Stimulated activated CD8-positive, alpha-beta memory T cell treated with anti-CD3 and anti-CD28 coated beads, Interleukin-7, amount 100 ng/mL, for 24 hours (primary cell): ENCODE results near the gene SMIM10L1.

ENCODE experiments used
- DNase-seq: peaks from one replicate; pipeline ENCODE4 v3.0.0-alpha.2; 2020; ENCODE audit warnings: low read depth

SMIM10L1 gene

DNA sequence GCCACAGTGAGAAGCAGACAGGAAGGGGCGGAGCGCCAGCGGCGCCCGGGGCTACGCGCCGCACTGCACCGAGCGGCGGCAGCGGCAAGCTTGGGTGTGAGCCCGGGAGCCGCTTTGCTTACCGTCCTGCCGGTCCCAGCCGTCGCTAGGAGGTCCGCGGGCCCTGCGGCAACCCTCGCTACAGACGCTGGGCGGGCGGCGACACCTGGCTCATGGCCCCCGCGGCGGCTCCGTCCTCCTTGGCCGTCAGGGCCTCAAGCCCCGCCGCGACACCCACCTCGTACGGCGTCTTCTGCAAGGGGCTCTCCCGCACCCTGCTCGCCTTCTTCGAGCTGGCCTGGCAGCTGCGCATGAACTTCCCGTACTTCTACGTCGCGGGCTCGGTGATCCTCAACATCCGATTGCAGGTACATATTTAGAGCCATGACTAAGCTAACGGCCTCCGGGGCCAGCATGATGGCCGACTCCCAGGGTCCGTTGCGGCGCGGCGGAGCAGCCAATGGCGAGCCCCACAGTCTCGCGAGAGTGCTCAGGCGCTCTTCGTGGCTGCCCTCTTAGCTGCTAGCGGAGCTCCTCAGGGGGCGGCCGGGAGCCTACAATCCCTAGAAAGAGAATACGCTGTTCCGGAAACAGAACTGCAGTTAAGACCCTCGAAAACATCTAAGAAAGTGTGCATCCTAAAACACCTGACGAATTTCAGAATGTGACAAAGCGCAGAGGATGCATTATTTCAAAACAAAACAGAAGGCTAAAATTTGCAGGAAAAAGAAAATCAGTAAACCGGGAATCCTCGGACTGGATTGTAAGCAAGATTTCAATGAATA is at the start of gene SMIM10L1:
SMIM10L1 (plus strand) TSS at position 50 of the 824 bp plus-strand sequence; CDS start at position 213, 163 bp downstream.
- DNase-seq = peak; percentile 65

DNA sequence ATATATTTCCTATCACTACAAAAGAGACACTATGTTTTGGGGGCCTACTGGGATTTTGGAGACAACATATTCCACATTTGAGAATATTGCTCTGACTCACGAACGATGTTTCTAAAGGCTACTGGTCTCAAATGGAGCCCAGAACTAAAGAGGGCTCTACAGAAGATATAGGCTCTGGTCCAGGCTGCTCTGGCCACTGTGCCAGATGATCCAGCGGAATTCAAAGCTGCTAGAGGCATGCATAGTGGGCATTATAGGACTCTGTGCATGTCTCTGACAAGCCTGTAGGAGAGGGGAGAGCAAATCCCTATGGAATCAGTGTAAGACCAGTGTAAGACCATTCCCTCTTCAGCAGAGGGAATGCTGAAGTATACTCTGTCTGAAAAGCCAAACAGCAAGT is 40.6 kb upstream of the SMIM10L1 start:
- no peak for DNase-seq

GRCh38 chr12:11130999-11131398 is 40.0 kb upstream of the SMIM10L1 start:
- no peak for DNase-seq

DNA sequence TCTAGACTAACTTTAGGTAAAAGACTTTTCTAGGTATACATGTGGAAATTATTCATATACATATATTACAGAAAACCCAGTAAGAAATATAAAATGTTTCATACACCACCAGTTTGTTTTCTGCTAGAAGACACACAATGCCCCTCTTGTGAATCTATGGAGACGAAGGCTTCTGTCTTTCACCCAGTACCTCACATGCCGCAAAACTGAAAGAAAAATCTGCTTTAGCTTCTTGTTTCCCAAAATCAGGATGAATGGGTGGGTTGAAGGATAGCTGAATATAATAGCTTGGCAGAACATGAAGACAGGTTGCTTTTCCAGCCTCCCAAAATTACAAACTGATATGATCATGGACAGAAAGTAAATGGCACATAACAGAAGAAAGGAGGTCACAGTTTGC is 37.8 kb upstream of the SMIM10L1 start:
- DNase-seq = no peak

DNA sequence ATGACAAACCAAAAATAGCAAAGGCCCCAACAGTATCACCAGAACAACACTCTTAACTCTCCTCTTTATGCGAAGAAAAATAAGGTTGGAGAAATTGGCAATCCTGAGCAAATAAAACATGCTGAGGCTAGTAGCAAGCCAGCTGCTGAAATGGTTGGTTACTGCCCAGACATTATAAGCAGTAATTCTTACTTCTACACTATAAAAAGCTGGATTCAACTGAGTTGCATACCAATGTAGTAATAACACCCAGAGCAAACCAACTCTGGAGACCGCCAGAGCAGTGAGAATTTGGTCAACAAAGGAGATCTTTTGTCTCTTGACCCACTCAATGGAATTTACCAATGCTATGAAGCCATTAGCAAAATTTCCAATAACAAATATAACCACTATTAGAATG is 37.2 kb upstream of the SMIM10L1 start:
- DNase-seq = no peak

DNA sequence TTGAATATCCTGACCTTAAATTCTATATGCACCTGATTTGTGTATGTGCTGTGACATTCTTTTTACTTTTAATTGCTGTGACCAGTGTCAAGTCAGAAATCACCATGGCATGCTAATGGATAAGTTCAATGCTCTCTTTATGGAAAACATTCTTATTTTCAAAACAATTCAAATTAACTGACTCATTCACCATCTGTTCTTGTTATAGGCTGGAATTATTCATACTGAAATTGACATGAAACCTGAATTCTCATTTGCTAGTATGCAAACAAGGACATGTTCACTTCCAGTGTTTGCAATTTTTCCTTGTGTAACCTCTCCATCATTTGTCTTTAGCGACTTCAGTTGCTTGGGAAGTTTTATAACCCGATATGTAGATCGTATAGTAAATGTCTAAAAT is 36.7 kb upstream of the SMIM10L1 start, which contains the start of gene TAS2R30:
TAS2R30 (minus strand) TSS at position 340 of the 400 bp plus-strand sequence. CDS start 400 bp downstream, outside the sequence.
- no peak for DNase-seq

GRCh38 chr12:11136075-11136474 is 34.9 kb upstream of the SMIM10L1 start:
- DNase-seq = no peak

DNA sequence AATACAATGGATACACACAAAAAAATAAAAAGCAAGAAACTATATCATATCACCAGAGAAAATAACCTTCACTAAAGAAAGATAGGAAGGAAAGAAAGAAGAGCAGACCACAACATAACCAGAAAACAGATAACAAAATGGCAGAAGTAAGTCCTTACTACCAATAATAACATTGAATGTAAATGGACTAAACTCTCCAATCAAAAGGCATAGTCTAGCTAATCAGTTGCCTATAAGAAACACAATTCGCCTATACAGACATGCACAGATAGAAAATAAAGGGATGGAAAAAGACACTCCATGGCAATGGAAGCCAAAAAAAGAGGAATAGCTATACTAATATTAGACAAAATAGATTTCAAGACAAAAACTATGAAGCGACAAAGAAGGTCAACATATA is 27.6 kb upstream of the SMIM10L1 start:
- DNase-seq = no peak

- DNase-seq = no peak
These were observed 26.7 kb upstream of the SMIM10L1 start for GRCh38 chr12:11144297-11144696.

GRCh38 chr12:11147420-11147819 is 23.6 kb upstream of the SMIM10L1 start:
- DNase-seq = no peak

- no peak for DNase-seq
These were observed 20.2 kb upstream of the SMIM10L1 start for GRCh38 chr12:11150832-11151231.

GRCh38 chr12:11152725-11153124 is 18.3 kb upstream of the SMIM10L1 start:
- DNase-seq = no peak

DNA sequence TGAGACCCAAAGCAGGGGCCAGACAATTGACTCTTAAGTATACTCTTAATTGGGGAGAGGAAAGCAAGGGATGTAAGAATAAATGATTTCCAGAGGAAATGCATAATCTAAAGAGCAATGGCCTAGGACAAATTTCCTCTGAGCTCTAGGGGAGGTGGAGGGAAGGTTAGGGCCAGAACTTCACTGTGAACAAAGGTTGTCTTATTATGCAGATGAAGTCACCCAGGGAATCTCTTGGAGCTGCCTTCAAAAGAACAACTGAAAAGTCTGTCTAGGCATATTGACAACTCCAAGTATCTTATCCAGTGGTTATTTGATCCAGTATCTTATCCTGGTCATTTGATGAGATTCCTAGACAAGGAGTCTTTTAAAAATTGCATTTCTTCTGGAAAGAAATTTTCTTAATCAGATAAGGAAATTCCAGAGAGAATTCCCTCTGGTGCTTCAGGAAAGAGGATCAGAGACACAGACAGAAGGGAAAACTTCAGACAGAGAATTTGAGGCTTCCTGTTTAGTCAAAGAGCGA is 16.5 kb upstream of the SMIM10L1 start:
- DNase-seq = no peak

DNA sequence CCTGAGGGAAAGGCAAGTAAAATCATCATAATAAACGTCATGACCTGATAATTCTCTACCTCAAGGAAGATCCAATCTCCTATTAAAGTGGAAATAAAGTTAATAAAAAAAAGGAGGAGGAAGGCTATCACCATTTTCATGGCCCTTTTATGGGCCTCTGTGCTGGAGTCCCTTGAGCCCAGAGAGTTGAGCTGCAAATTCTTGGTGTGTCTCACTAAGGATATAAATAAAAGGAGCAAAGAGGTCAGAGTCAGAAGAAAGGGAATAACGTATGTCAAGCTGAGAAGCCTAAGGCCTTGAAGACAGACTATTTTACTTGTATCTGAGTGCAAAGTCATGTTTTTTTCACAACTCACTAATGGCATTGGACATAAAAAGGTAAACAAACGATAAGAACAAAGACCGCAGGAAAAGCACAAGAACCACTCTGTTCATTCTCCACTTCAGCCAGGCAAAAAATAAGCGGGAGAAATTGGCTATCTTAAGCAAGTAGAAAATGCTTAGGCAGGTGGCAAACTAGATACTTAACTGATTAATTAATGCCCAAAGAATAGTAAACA is 12.0 kb upstream of the SMIM10L1 start:
- DNase-seq = no peak

DNA sequence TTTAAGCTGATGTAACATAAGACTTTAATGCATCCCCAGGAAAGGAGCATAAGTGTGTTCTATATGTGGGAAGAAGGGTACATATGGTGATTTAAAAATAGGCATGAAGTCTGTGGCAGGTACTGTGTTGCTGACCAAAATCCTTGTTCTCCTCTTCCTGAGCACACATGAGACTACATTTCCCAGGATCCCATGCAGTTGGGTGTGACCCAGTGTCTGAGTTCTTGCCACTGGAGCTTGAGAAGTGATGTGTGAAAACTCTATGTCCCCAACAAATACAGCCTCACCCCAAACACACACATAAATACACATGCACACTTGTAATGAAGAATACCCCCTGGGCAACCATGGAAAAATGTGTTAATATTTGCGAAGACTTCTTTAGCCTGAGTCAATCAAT is 8.5 kb upstream of the SMIM10L1 start:
- no peak for DNase-seq

- no peak for DNase-seq
These were observed 6.6 kb upstream of the SMIM10L1 start for GRCh38 chr12:11164384-11164783.

- DNase-seq = no peak
These were observed 4.7 kb upstream of the SMIM10L1 start for GRCh38 chr12:11166300-11166699.

DNA sequence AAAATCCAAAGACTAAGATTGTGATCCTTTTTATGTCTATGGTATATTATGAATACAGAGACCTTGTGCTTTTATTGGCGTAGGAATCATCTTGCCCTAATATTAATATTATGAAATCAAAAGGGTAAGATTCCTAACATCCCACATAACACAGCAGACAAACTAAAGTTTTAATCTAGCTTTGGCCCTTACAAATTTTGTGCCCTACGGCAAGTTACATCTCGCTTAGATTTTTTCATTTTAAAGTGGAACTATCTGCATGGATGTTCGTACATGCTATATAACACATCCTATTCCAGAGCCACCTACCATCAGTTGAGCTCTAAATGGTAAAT is 217 bp upstream of the SMIM10L1 start:
- no peak for DNase-seq

DNA sequence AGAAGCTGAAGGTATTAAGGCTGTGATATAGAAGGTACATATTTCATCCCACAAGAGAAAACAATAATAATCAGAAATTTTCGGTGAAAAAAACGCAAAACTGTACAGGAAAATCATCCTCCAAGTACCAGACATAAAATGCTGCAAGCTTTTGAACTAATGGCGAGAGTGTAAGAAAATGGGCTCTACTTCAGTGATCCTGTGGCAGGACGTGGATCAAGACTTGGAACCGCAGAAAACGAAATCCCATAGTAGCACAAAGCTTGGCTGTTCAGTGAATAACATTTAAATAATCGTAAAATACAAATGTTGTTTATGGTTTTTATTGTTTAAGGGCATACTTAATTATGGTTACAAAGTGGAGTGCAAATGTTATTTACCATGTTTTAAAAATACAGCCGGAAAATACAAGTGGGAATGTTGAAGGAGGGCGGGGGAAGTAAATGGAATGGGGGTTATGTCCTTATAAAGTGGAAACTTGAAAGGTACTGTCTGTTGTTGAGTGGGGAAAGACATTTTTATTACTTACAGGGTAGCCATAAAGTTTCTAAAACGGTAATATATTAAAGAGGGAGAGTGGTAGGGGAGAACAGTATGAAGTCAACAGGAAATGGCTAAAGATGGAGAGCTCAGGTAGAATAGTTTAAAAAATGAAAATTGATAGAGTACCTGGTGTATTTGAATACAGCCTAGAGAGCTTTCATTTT is 1.1 kb downstream of the SMIM10L1 start:
- DNase-seq = no peak

GRCh38 chr12:11174022-11174421 is 3.0 kb downstream of the SMIM10L1 start:
- no peak for DNase-seq

DNA sequence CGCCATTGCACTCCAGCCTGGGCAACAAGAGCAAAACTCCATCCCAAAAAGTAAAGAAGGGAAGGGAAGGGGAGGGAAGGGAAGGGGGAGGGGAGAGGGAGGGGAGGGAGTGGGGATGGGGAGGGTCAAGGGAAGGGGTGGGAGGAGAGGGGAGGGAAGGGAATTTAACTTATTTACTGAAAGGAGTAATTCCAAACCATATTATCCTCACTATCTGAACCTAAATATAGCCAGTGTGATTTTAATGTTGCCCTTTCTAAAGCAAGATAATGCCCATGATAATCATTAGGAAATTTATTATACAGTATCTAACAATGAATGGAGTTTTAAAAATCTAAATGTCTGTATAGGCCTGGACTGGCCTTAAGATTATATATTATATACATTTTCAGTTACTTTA is 7.3 kb downstream of the SMIM10L1 start:
- no peak for DNase-seq

DNA sequence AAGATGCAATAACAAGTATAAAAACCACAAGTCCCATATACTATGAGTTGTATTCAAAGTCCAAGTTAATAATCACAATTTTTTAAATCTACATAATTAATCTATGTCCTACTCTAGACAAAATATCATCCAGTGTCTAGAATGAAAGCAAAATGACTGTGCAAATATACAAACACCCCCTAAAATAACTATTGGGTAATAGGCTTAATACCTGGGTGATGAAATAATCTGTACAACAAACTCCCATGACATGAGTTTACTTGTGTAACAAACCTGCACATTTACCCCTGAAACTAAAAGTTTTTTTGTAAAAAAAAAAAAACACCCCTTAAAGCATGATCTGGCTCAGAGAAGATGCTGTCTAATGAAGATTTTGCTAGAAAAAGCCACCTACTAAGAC is 11.5 kb downstream of the SMIM10L1 start:
- DNase-seq = no peak

DNA sequence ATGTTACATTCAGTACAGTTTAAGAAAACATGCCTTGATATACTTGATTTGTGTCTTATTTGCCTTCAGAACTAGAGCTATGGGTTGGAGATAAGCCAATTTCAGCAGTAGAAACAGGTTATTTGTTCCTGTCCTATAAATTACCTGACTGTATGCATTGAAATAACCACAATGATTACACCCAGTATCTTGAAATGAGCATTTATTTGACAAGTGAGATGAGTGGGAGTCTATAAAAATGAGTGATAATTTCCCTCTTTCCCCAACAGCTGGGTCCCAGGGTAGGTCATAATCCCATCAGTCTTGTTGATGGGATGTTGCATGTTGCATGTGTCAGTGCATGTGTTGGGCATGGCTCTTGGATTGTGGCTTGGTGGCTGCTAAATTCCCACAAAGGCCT is 12.0 kb downstream of the SMIM10L1 start:
- DNase-seq = no peak
